Breast epithelium (tissue), 3 donors: ENCODE data around the gene CLMN.

ENCODE experiments used
- CTCF ChIP-seq, 3 donors: fragments of 450-650 bp; IDR thresholded peaks; one replicate each; pipeline ENCODE4 v1.5.1; 2016 to 2017; ENCODE audit warnings: antibody characterized with exemption in 3 of 3, mild to moderate bottlenecking in 3 of 3, moderate library complexity in 3 of 3
- POLR2A ChIP-seq: fragments of 450-650 bp; IDR thresholded peaks from one replicate; pipeline ENCODE4 v1.6.1; 2016; ENCODE audit warnings: antibody characterized with exemption, mild to moderate bottlenecking, moderate library complexity

- TF ChIP-seq CTCF (IDR thresholded peaks at IDR 0.05): no peak
- TF ChIP-seq POLR2A: no peak
Measured at GRCh38 chr14:95185033-95185766, 134.5 kb downstream of the CLMN start.
